Measurements from ENCODE around the gene FCHO1.
"Not testable (repeated sequence)": the region's sequence is repeated elsewhere in the genome, so short reads cannot be mapped to it uniquely, and the experiment has no call there.

The FCHO1 gene

GRCh38 chr19:17796838-17797423 lies 45.7 kb downstream of the FCHO1 start:
- H3K27me3 Mint-ChIP-seq (ENCODE audit: low read depth), result peaks cover 79% of the 10 kb centered on the region
- H3K9me3 Mint-ChIP-seq, result no peaks in the 10 kb centered on the region
- H3K4me3 Mint-ChIP-seq, result no peak overlapping the region
- no peak overlapping the region for H3K27ac Mint-ChIP-seq
- H3K36me3 Mint-ChIP-seq (ENCODE audit: low read depth), result no peaks in the 10 kb centered on the region
- no peak for TF ChIP-seq CTCF (IDR thresholded peaks at IDR 0.05; ENCODE audit: unreplicated experiment in 3 of 3)
- no peaks in the 10 kb centered on the region for H3K4me1 Mint-ChIP-seq

- H3K9me3 Mint-ChIP-seq, result no peaks in the 10 kb centered on the region
- H3K36me3 Mint-ChIP-seq (ENCODE audit: low read depth), result no peaks in the 10 kb centered on the region
- H3K4me1 Mint-ChIP-seq, result no peaks in the 10 kb centered on the region
- H3K27ac Mint-ChIP-seq, result no peak overlapping the region
- H3K4me3 Mint-ChIP-seq, result no peak overlapping the region
- peaks cover 77% of the 10 kb centered on the region for H3K27me3 Mint-ChIP-seq (ENCODE audit: low read depth)
- no peak for TF ChIP-seq CTCF (IDR thresholded peaks at IDR 0.05; ENCODE audit: unreplicated experiment in 3 of 3)
Measured at GRCh38 chr19:17797424-17798201, 46.3 kb downstream of the FCHO1 start.

- H3K36me3 Mint-ChIP-seq (ENCODE audit: low read depth); H3K27ac Mint-ChIP-seq; H3K4me1 Mint-ChIP-seq; H3K4me3 Mint-ChIP-seq; H3K9me3 Mint-ChIP-seq: not testable (repeated sequence)
- peaks cover 76% of the 10 kb centered on the region for H3K27me3 Mint-ChIP-seq (ENCODE audit: low read depth)
Measured at GRCh38 chr19:17798599-17798998, 47.3 kb downstream of the FCHO1 start.

- H3K36me3 Mint-ChIP-seq (ENCODE audit: low read depth), result no peaks in the 10 kb centered on the region
- no peak for TF ChIP-seq CTCF (IDR thresholded peaks at IDR 0.05; ENCODE audit: unreplicated experiment in 3 of 3)
- no peak overlapping the region for H3K4me3 Mint-ChIP-seq
- no peak overlapping the region for H3K27ac Mint-ChIP-seq
- peaks cover 54% of the 10 kb centered on the region for H3K27me3 Mint-ChIP-seq (ENCODE audit: low read depth)
- no peaks in the 10 kb centered on the region for H3K9me3 Mint-ChIP-seq
- no peaks in the 10 kb centered on the region for H3K4me1 Mint-ChIP-seq
Measured at GRCh38 chr19:17802137-17802858, 51.0 kb downstream of the FCHO1 start.

- peaks cover 44% of the 10 kb centered on the region for H3K27me3 Mint-ChIP-seq (ENCODE audit: low read depth)
- no peaks in the 10 kb centered on the region for H3K36me3 Mint-ChIP-seq (ENCODE audit: low read depth)
- H3K27ac Mint-ChIP-seq, result no peak overlapping the region
- H3K9me3 Mint-ChIP-seq, result no peaks in the 10 kb centered on the region
- TF ChIP-seq CTCF (IDR thresholded peaks at IDR 0.05; ENCODE audit: unreplicated experiment in 3 of 3), result no peak
- H3K4me1 Mint-ChIP-seq, result no peaks in the 10 kb centered on the region
- H3K4me3 Mint-ChIP-seq, result no peak overlapping the region
Measured at GRCh38 chr19:17803264-17803896, 52.1 kb downstream of the FCHO1 start.

GRCh38 chr19:17805427-17805826 lies 54.1 kb downstream of the FCHO1 start:
- H3K4me3 Mint-ChIP-seq, result no peak overlapping the region
- no peaks in the 10 kb centered on the region for H3K9me3 Mint-ChIP-seq
- no peak overlapping the region for H3K27ac Mint-ChIP-seq
- no peaks in the 10 kb centered on the region for H3K36me3 Mint-ChIP-seq (ENCODE audit: low read depth)
- no peak for TF ChIP-seq CTCF (IDR thresholded peaks at IDR 0.05; ENCODE audit: unreplicated experiment in 3 of 3)
- H3K4me1 Mint-ChIP-seq, result no peaks in the 10 kb centered on the region
- peaks cover 48% of the 10 kb centered on the region for H3K27me3 Mint-ChIP-seq (ENCODE audit: low read depth)
